HepG2 (cell line): Measurements from ENCODE around the gene ZNF273.
"Not testable (repeated sequence)": the region's sequence is repeated elsewhere in the genome, so short reads cannot be mapped to it uniquely, and the experiment has no call there.

Experiments
- HOXA9 ChIP-seq: sonication (generic); formaldehyde crosslinking; IDR thresholded peaks from 2 replicates; pipeline ENCODE4 v1.8.1; 2022; ENCODE audit warnings: missing genetic modification reagents, mild to moderate bottlenecking, moderate library complexity, borderline replicate concordance
- MED13 ChIP-seq: sonication (generic); formaldehyde crosslinking; IDR thresholded peaks from 2 replicates; pipeline ENCODE4 v1.5.0; 2020; ENCODE audit warnings: missing genetic modification reagents
- SP4 ChIP-seq: sonication (generic); formaldehyde crosslinking; IDR thresholded peaks from 2 replicates; pipeline ENCODE4 v1.8.1; 2023; ENCODE audit warnings: mild to moderate bottlenecking, missing genetic modification reagents
- ZNF431 ChIP-seq: sonication (generic); formaldehyde crosslinking; IDR thresholded peaks from 2 replicates; pipeline ENCODE4 v1.9.0; 2022; ENCODE audit warnings: missing genetic modification reagents, low read depth, mild to moderate bottlenecking, borderline replicate concordance
- ZSCAN29 ChIP-seq: sonication (generic); formaldehyde crosslinking; conservative IDR thresholded peaks from 2 replicates; pipeline ENCODE4 v1.4.0; 2020; ENCODE audit warnings: mild to moderate bottlenecking, missing genetic modification reagents
- TF ChIP-seq, protein P1 (sequence below), 2 experiments: IDR thresholded peaks; 2 replicates each; pipeline ENCODE4 v1.6.1; 2011 to 2012; ENCODE audit warnings: low read length in 2 of 2, borderline replicate concordance in 1 of 2, low read depth in 1 of 2, mild to moderate bottlenecking in 1 of 2, moderate library complexity in 1 of 2

DNA sequence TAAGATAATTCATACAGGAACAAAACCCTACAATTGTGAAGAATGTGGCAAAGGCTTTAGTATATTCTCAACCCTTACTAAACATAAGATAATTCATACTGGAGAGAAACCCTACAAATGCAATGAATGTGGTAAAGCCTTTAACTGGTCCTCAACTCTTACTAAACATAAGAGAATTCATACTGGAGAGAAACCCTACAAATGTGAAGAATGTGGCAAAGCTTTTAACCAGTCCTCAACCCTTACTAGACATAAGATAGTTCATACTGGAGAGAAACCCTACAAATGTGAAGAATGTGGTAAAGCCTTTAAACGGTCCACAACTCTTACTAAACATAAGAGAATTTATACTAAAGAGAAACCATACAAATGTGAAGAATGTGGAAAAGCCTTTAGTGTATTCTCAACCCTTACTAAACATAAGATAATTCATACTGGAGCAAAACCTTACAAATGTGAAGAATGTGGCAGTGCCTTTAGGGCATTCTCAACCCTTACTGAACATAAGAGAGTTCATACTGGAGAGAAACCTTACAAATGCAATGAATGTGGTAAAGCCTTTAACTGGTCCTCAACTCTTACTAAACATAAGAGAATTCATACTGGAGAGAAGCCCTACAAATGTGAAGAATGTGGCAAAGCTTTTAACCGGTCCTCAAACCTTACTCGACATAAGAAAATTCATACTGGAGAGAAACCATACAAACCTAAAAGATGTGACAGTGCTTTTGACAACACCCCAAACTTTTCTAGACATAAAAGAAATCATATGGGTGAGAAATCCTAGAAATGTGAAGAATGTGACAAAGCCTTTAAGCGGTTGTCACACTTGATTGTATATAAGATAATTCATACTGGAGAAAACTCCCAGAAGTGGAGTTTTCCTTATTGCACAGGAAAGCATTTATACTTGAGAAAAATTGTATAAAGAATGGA lies 25.4 kb downstream of the ZNF273 start:
- TF ChIP-seq, protein P1, sequence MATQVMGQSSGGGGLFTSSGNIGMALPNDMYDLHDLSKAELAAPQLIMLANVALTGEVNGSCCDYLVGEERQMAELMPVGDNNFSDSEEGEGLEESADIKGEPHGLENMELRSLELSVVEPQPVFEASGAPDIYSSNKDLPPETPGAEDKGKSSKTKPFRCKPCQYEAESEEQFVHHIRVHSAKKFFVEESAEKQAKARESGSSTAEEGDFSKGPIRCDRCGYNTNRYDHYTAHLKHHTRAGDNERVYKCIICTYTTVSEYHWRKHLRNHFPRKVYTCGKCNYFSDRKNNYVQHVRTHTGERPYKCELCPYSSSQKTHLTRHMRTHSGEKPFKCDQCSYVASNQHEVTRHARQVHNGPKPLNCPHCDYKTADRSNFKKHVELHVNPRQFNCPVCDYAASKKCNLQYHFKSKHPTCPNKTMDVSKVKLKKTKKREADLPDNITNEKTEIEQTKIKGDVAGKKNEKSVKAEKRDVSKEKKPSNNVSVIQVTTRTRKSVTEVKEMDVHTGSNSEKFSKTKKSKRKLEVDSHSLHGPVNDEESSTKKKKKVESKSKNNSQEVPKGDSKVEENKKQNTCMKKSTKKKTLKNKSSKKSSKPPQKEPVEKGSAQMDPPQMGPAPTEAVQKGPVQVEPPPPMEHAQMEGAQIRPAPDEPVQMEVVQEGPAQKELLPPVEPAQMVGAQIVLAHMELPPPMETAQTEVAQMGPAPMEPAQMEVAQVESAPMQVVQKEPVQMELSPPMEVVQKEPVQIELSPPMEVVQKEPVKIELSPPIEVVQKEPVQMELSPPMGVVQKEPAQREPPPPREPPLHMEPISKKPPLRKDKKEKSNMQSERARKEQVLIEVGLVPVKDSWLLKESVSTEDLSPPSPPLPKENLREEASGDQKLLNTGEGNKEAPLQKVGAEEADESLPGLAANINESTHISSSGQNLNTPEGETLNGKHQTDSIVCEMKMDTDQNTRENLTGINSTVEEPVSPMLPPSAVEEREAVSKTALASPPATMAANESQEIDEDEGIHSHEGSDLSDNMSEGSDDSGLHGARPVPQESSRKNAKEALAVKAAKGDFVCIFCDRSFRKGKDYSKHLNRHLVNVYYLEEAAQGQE (IDR thresholded peaks at IDR 0.05; ENCODE audit: borderline replicate concordance in 1 of 2, low read depth in 1 of 2, low read length in 2 of 2) = not testable (repeated sequence)
- not testable (repeated sequence) for TF ChIP-seq MED13 (CRISPR knock-in tag); ZSCAN29 (CRISPR knock-in tag); ZNF431; HOXA9 (CRISPR knock-in tag); SP4
